Testis (tissue), 3 donors: ENCODE data around the gene MYOT. TPM values are rescaled to one million over a fixed set of nuclear protein-coding genes. Genes with fewer than 3 reads are reported as not detected.

Source experiments
- DNase-seq: peaks from one replicate; pipeline ENCODE4 v3.0.0-alpha.2; 2019
- H3K27ac ChIP-seq, 2 donors: fragments of 200-600 bp; sonication (generic); one replicate each; pipeline ENCODE4 v1.5.1; 2019
- H3K27me3 ChIP-seq: fragments of 200-600 bp; sonication (generic); one replicate; pipeline ENCODE4 v1.5.1; 2019
- H3K36me3 ChIP-seq: fragments of 200-600 bp; sonication (generic); one replicate; pipeline ENCODE4 v1.5.1; 2017; ENCODE audit warnings: low read depth; ENCODE audit errors: missing control alignments
- H3K4me1 ChIP-seq: fragments of 200-600 bp; sonication (generic); one replicate; pipeline ENCODE4 v1.5.1; 2019
- H3K4me3 ChIP-seq, 2 donors: fragments of 200-600 bp; sonication (generic); one replicate each; pipeline ENCODE4 v1.5.1; 2017 to 2019
- H3K9me3 ChIP-seq: fragments of 200-600 bp; sonication (generic); one replicate; pipeline ENCODE4 v1.5.1; 2017
- CTCF ChIP-seq, 3 experiments: fragments of 450-650 bp in 2 of 3; fragments of 200-600 bp in 1 of 3; sonication (generic) in 1 of 3; IDR thresholded peaks; one replicate each; pipeline ENCODE4 v1.5.1; 2016 to 2019; ENCODE audit warnings: antibody characterized with exemption in 3 of 3, mild to moderate bottlenecking in 2 of 3, moderate library complexity in 1 of 3
- POLR2A ChIP-seq: fragments of 450-650 bp; IDR thresholded peaks from one replicate; pipeline ENCODE4 v1.6.1; 2017; ENCODE audit warnings: antibody characterized with exemption, mild to moderate bottlenecking, moderate library complexity
- WGBS, 2 donors: methylation state at CpG; one replicate each; pipeline ENCODE4 v1.1.5; 2018; 5-methylcytosine and 5-hydroxymethylcytosine counted together
- intact Hi-C: fragments of 100-400 bp; cut with DNase I; formaldehyde crosslinking; loops from one replicate; pipeline ENCODE4 v1.15.1; 2023; ENCODE audit warnings: low total_unique reads
- polyA plus RNA-seq: library from polyadenylated mRNA; stranded (reverse); fragments of 350-450 nt; fragmentation: Illumina TruSeq; extraction: RNeasy Lipid Tissue Mini Kit (QIAGEN cat#74804); gene quantifications from one replicate; pipeline ENCODE4 v1.2.3, GENCODE V29; 2014; ENCODE audit warnings: low read depth, low replicate concordance; ENCODE audit not compliant: insufficient read depth
- total RNA-seq, 2 donors: library from RNA; depleted of rRNA; stranded (reverse); fragments of >200 nt; gene quantifications; one replicate each; pipeline ENCODE4 v1.2.3, GENCODE V29; 2016

The MYOT gene
- total and polyA plus RNA-seq, 3 donors from 2014 or later = 0.43 to 7.2 (median 0.79) TPM

DNA sequence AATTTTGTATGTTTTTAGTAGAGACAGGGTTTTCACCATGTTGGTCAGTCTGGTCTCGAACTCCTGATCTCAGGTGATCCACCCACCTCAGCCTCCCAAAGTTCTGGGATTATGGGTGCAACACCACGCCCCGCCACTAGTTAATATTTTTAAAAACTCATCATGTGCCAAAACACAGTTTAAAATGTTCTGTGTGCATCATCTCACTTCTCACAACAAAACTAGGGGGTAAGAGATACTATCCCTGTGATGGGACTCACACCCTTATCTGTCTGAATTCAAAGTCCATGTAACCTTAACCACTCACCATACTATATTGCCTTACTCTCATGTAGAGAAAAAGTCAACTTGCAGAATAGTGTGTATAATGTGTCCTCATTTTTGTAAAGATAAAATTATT, 24.2 kb downstream of the MYOT start:
- TF ChIP-seq POLR2A (no peak), CTCF (IDR thresholded peaks at IDR 0.05) (peak in 2 of 3 experiments; percentile 12 to 27)
- intact Hi-C loops = no loop called here
- no peaks in the 10 kb centered on the region for H3K27me3 ChIP-seq
- H3K4me3 ChIP-seq = no peak overlapping the region
- WGBS, 2 donors = 89 to 98% methylated on average over 3 of the region's 3 CpGs
- H3K4me1 ChIP-seq = peaks cover 7% of the 10 kb centered on the region
- H3K36me3 ChIP-seq = no peaks in the 10 kb centered on the region
- no peak overlapping the region for H3K27ac ChIP-seq
- DNase-seq = no peak
- H3K9me3 ChIP-seq = no peaks in the 10 kb centered on the region

DNA sequence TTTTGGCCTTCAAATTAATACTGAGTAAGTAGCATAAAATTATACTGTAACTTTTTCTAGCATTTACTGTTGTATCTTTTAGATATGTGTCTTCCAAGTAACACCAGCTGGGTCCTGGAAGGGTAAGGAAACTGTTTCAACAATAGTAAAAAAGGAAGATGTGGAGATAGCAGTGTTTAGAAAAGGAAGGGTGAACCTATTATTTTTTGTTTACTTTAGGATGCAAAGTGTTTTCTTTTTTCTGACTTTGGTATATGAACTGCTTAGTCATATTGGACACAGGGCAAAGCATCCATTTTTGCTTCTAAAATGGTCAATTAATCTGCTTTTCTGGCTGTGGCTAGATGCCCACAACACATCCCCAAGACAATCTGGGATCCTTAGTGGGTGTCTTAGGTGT, 26.9 kb downstream of the MYOT start:
- H3K27me3 ChIP-seq = no peaks in the 10 kb centered on the region
- intact Hi-C loops = no loop called here
- DNase-seq = no peak
- no peaks in the 10 kb centered on the region for H3K36me3 ChIP-seq
- H3K27ac ChIP-seq = no peak overlapping the region
- no peak overlapping the region for H3K4me3 ChIP-seq
- H3K9me3 ChIP-seq = no peaks in the 10 kb centered on the region
- TF ChIP-seq CTCF (IDR thresholded peaks at IDR 0.05) (no peak), POLR2A (no peak)
- peaks cover 4% of the 10 kb centered on the region for H3K4me1 ChIP-seq

DNA sequence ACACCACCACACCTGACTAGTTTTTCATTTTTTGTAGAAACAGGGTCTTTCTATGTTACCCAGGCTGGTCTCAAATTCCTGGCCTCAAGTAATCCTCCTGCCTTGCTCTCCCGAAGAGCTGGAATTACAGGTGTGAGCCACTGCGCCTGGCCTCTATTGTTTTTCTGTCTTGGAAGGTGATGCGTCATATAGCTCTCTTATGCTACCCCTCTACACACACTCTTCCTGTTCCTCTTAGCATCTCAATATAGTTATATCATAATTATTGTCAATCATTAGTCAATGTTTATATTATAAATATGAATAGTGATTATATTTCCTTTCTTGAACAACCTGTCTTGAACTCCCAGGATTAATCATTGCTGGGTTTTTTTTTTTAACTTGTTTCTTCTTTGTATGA, 28.9 kb downstream of the MYOT start:
- DNase-seq = no peak
- Histone ChIP-seq H3K9me3 (no peaks in the 10 kb centered on the region), H3K27ac (no peak overlapping the region), H3K27me3 (no peaks in the 10 kb centered on the region), H3K36me3 (no peaks in the 10 kb centered on the region), H3K4me3 (no peak overlapping the region), H3K4me1 (peaks cover 12% of the 10 kb centered on the region)
- TF ChIP-seq POLR2A (no peak), CTCF (IDR thresholded peaks at IDR 0.05) (no peak)
- WGBS, 2 donors = 95 to 96% methylated on average over 3 of the region's 3 CpGs
- intact Hi-C loops = no loop called here

DNA sequence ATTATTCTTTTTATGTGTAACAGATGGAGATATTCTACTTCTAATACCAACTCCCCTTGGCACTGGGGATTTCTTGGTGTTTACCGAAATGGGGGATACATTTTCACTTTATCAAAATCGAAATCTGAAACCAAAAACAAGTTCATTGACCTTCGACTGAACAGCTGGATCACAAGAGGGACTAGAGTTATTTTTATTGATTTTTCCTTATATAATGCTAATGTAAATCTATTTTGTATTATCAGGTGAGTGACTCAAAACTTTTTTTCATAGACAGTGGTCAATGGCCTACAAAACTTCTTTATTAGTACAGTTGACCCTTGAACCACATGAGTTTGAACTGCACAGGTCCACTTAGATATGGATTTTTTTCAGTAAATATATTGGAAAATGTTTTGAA, 31.8 kb downstream of the MYOT start:
- H3K27me3 ChIP-seq = no peaks in the 10 kb centered on the region
- intact Hi-C loops = no loop called here
- H3K27ac ChIP-seq = no peak overlapping the region
- H3K36me3 ChIP-seq = no peaks in the 10 kb centered on the region
- H3K4me3 ChIP-seq = no peak overlapping the region
- TF ChIP-seq CTCF (IDR thresholded peaks at IDR 0.05) = no peak
- TF ChIP-seq POLR2A = no peak
- H3K9me3 ChIP-seq = no peaks in the 10 kb centered on the region
- no peak for DNase-seq
- H3K4me1 ChIP-seq = peaks cover 13% of the 10 kb centered on the region
- WGBS, 2 donors = 86 to 89% methylated on average over 3 of the region's 3 CpGs

DNA sequence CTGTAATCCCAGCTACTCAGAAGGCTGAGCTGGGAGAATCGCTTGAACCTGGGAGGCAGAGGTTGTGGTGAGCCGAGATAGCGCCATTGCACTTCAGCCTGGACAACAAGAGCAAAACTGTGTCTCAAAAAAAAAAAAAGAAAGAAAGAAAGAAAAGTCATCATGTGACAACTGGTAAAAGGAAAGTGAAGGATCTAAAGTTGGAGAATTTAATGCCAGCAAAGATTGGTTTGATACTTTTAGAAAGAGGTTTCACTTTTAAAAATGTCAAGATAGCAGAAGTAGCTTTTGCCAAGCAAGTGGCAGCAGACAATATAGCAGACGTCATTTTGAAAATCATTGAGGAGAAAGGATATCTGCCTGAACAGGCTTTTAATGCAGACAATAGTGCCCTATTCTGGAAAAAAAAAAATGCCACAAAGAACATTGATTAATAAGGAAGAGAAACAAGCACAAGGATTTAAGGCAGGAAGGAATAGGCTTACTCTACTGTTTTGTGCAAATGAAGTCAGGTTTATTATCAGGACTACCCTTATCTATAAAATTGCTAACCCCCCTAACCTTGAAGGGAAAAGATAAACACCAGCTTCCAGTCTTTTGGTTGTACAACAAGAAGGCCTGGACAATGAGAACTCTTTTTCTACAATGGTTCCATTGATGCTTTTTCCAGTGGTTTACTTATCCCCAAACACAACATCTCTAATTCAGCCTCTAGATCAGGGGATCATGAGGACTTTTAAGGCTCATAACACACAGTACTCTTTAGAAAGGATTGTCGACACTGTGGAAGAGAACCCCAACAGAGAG, 33.6 kb downstream of the MYOT start:
- Histone ChIP-seq H3K27me3 (no peaks in the 10 kb centered on the region), H3K4me3 (no peak overlapping the region), H3K36me3 (no peaks in the 10 kb centered on the region), H3K27ac (peak overlapping the region; percentile 21 to 36), H3K9me3 (no peaks in the 10 kb centered on the region), H3K4me1 (peaks cover 13% of the 10 kb centered on the region)
- 62 to 65% methylated on average over 5 of the region's 5 CpGs for WGBS, 2 donors
- TF ChIP-seq CTCF (IDR thresholded peaks at IDR 0.05) = no peak
- no peak for TF ChIP-seq POLR2A
- intact Hi-C loops = no loop called here
- no peak for DNase-seq
